Occipital lobe (tissue), 2 donors: Measurements from ENCODE around the gene FANCE. TPM values are rescaled to one million over a fixed set of nuclear protein-coding genes. Genes with fewer than 3 reads are reported as not detected.

Experiments used
- DNase-seq: peaks from one replicate; lab custom pipeline; 2025; lab: John Stamatoyannopoulos, UW
- total RNA-seq: library from RNA; depleted of rRNA; stranded (reverse); fragments of >200 nt; gene quantifications from one replicate; pipeline ENCODE4 v1.2.3, GENCODE V29; 2014

FANCE gene
- total RNA-seq, 1 donor from 2014 or later, result 9.5 TPM

DNA sequence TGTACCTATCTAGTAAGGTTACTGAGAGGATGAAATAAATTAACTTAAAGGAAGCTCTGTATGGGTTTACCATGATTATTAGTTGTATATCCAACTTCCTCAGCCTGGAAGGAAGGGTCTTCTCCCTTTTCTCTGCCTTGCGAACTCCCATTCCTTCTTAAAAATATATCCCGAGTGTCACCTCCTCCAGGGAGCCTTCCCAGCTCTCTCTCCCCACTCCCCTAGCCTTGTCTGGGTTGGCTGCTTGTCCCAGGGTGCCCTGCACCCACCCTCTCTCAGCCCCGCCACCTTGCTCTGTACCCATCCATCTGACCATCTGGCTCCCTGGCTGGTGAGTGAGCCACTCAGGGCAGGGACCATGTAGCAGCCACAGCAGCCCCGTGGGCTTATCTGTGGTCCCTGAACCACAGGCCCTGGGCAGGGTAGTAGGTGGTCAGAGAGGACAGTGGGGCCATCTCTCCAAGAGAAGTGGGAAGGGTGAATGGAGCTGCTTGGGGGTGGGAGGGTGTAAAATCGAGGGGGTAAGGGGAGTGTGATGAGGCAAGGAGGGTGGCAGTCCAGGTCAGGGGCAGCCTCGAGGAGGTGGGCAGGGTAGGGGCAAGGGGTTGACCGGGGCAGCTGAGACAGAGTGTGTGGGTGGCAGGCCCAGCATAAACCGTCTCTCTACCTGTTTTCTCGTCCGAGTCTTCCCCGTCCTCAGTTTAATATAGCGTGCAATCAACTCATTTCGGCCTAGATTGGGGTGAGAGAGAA lies 31.9 kb downstream of the FANCE start:
- DNase-seq, result no peak

DNA sequence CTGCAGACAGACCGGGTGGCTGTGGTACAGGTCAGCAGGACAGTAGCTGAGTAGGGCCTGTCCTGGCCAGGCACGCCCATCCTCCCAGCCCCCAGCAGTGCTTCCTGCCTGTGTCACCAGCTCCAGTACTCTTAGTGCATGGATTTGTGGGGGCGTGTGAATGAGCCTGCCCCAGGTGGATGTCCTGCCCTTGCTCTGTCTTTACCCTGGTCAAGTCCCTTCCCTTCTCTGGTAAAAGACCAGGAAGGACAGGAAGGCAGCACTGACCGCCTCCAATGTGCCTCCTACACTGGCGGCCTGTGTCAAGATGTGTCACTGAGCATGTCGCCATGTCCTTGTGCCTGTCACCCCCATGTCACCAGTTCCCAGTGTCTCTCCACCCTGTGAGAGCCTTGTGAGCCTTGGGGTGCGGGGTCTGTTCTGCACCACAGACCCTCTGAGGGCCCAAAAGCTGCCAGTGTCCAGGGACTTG lies 32.8 kb downstream of the FANCE start:
- no peak for DNase-seq

DNA sequence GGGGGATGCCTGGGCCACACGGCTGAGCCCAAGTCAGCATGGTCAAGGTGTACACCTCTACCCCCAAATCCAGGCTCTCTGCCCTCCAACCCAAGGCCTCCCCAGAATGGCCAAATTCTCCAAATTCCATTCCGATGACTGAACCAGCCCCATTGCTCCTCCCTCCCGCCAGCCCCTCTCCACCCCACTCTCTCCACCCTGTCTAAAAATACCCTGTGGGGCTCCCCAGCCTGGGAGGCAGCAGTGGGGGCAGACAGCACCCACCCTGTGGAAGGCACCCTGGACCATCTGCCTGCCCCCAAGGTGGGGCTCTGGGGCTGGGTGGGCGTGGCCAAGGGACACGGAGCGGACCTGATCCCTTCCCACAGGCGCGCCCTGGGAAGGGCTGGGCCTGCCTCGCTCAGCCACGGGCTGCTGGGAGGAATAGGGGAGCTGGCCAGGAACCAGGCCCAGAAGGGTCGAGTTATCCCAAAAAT lies 33.3 kb downstream of the FANCE start:
- DNase-seq, result no peak

DNA sequence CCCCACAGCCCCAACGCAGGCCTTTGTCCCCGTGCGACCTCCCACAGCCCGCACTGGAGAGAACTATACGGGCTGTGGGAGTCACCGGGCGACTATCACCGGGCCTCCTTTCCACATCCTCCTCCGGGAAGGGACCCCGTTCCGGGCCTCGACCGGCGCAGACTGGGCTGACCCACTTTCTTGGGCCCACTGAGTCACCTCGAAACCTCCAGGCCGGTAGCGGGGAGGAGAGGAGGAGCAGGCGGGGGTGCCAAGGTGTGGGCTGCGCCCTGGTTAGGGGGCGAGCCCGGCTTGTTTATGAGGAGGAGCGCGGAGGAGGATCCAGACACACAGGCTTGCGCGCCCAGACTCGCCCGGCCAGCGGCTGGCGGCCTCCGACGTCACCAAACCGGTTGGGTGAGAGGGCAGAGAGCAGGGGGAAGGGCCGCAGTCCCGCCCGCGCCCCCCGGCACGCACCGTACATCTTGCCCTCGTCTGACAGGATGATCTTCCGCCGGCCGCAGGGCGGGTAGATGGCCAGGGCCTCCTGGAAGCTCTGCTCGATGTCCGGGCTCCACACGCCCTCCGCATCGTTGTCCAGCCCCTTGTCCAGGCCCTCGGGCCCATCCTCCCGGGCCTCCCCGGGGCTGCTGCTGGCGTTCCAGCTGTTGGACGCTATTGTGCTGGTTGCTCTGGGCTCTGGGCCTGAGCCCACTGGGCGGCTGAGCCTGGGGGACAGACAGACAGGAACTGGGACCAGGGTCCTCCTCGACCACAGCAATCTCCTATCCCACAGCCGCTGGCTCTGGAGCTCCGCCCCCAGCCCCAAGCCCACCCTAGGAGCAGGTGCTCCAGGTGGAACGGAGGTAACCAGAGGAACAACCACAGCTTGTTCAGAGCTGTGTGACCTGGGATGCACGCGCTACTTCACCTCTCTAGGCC lies 34.1 kb downstream of the FANCE start:
- DNase-seq, result no peak

DNA sequence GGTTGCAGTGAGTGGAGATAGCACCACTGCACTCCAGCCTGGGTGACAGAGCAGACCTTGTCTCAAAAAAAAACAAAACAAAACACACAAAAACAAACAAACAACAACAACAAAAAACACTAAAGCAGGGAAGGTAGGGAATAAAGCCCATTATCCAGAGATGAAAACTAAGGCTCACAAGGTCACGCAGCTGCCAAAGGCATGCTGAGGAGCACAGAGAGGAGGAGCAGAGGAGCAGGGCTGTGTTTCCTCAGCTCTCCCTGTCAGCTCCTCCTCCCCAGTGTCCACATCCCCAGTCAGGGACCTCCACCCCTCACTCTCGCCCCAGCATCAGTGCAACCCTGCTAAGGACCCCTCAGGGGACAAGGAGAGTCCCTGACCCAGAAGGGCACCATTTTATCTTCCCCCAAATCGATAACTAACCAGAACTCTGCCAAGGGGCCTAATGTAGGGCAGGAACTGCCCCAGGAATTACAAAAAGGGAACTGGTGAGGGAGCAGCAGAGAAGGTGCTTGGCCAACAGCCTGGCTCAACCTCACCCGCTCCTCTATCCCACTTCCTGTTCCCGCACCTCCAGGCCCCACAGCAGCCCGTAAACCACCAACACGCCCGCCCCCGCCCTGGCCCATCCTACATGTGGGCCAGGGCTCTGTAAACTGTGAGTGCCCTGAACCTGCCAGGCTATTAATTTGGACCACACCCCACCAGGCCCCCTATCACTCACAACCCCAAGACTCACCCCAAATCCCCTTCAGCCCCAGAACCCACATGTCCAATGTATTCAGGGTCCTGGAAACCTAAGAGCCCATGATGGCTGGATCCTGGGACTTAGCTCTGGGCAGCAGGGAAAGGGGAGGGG lies 35.7 kb downstream of the FANCE start:
- no peak for DNase-seq

DNA sequence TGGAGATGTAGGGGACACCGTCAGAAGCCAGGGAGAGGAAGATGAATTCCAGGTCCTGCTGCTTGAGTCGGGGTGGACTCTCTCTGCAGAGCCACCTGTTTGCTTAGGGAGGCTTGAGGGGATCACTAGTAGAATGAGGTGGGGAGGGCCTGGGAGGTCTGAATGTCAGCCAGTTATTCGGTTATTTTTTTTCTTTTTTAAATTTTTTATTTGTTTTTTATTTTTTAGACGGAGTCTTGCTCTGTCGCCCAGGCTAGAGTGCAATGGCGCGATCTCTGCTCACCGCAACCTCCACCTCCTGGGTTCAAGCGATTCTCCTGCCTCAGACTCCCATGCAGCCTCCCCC lies 36.4 kb downstream of the FANCE start:
- no peak for DNase-seq

DNA sequence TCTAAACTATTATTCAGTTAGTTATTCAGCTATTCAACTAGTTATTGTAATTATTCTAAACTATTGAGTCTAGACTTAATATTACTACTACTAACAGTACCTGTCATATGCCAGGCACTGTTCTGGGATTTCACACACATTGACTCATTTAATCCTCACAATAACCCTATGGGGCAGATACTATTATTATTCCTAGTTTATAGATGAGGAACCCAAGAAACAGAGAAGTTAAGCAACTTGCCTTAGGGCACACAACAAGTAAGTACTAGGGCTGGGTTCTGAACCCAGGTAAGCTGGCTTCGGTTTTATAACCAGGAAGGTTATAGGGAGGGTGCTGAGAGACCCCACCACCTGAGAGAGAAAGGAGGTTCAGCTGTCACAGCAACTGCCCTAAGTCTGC lies 36.9 kb downstream of the FANCE start:
- no peak for DNase-seq

DNA sequence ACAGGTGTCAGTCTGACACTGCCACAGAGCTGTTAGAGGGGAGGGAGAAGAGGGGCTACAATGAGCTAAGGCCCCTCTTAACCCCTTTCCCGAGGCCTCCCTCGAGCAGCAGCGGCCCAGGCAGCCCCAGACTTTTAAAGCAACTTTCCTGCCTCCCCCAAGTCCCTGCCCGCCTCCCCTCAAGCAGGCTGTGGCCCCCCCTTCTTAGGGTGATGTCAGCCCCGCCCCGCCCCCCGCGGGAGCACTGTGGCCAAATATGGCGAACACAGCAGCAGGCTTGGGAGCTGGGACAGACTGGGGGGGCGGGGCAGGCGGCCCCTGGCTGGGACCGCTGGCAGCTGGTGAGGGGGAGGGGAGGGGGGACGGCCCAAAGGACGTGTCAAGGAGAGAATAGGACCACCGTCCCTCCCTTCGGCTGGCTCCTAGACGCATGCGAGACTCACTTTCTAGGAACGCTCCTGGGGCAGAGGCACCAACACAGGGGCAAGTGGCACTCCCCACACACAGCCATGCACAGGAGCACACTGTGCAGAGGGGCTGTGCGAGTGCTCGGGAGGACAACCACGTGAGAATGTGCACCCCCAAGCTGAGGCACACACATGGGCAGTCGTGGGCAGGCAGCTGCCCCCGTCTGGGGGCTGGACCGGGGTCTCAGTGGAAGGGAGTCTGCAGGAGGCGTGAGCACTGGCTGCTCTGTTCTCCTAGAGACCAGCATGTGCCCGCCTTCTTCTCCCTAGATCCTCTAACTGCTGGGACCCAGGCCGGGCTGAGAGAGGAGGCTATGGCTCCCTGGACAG lies 38.1 kb downstream of the FANCE start:
- DNase-seq, result no peak

DNA sequence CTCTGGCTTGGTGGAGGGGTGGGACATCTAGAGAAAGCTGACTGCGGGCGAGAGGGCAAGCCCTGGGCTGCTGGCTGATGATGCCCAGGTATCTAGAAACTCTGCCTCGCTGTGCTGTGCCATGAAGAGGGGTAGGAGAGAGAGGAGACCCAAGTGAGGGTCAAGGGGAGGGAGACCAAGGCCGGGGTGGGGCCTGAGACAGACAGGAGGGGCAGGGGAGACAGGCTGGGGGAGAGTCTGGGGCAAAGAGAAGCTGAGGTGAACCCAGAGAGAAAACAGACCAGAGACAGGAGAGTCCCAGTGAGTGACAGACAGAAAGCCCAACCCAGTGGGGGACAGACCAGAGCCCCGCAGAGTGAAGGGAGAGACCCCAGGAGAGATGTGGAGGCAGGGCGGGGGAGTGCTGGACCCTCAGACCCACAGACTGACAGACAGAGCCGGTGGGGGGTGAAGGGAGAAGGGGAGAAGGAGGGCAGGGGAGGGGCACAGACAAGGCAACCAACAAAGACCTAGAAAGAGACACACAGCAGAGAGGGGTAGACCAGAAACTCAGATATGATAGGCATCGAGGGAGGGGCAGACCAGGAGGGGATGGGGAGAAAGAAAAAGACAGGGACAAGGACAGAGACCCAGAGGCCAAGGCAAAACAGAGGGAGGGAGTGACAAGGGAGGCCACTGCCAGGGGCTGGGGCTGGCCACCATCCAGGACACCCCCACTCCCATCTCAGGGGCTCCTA lies 38.9 kb downstream of the FANCE start:
- no peak for DNase-seq

DNA sequence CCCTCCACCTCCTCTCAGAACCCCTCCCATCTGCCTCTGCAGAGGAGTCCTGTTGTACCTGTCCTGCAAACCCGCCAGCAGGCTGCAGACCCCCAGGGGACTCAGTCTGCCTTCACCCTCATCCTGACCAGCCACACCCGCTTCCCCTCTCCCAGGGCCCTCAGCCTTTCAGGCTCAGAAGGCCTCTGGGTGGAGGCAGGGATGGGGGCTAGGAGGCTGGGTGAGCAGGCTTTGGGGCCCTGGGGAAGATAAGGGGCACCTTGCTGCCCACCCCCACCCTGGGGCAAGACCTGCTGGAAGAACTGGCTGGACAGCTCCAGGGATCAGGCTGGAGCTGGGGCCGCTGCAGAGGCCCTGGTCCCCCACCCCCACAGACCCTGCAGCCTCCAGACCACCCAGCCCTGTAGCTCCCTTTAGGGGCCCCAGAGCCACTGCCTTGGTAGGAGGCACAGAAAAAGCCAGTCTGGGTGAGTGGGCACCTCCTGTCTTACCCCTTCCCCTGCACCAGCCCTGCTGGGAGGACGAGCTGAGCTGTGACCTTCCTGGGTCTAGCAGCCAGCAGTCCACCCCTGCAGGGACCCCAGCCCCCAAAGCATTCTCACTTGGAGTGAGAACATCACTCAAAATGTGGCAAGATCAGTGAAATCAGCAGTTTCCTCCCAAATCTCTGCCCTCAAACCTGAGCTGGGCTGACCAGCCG lies 39.6 kb downstream of the FANCE start:
- DNase-seq, result no peak

DNA sequence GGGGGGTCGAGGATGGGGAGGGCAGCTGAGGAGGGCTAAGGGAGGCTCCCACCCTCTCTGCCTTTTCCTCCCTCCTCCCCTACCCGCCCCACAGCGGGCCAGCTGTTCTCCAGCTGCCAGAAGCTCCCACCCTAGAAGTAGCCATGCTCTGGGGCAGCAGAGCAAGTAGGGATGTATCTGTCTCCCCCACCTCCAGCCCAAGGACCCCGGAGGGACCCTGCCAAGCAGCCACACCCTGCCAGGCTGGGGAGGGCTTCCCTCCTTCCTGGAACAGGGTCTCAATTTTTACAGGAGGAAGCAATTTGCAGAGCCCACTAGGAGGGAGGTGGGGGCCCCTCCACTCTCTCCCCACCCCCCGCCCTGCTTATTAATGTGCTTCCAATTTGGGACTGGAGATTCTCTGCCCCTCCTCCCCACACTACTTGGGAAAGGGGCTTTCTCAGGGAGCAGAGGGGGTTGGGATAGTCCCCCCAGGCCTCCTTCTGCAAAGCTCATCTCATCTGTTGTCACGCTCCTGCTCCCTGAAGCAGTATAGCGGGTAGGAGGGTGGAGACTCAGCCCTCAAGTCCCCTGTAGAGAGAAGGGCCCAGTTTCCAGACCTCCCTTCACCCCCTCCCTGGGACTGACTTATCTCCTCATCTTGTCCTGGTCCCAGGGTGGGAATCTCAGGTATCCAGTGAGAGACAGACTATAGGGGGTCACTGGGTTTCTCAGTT lies 40.3 kb downstream of the FANCE start:
- DNase-seq, result no peak

DNA sequence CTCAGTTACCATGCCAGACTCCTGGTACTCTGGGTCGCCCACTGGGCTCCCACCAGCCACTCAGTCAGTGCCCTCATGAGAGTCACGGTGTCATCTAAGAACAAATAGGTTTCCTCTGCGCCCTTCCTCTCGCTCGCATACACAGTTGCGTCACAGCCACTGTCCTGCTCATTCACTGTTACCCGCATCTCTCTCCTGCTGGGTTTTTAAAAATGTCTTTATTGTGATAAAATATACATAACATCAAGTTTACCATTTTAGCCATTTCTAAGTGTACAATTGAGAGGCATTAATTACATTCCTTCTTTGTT lies 40.8 kb downstream of the FANCE start:
- DNase-seq, result no peak

DNA sequence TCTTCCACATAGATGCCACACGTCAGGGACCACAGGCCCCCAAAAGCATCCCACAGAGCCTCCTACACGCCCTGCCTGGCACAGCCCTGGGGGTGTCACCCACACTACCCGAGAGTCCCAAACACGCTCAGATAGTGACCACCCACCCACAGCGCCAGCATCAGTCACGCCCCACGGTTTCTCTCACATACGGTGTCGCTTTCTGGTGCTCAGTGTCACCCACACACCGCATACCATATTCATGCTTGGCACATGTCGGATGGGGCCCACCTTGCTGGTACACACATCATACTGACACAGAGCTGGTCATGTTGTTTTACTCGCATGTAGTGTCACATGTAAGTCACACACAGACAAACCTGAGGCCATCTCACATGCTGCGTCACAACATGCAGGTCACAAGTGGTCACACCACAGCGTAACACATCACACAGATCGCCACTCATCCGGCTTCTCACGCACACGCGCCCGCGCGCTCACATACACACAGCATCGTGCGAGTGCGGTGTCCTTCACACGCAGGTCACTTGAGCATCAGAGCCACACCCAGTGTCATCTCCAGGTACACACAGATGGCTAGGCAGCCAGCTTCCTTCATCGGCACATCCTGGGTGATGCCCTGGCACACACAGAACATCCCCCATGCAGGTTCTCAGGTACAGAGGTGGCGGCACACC lies 41.3 kb downstream of the FANCE start:
- DNase-seq, result no peak

DNA sequence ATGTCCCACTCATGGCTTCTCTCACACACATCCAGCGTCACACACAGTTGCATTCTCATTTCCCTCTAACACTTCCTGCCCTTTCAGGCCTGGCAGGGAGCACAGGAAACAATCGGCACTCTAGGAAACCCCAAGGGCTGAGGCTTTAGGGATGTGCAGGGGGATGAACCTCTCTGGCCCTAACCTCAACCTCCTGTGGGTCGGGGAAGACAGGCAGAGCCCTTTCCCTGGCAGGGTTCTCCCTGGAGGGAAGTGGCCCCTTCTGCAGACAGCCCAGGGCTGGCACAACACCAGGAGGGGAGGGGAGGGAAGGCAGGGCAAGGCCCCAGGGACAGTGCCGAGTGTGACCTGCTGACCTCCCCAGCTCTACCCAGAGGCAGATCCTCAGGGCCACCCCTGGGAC lies 42.0 kb downstream of the FANCE start:
- no peak for DNase-seq

DNA sequence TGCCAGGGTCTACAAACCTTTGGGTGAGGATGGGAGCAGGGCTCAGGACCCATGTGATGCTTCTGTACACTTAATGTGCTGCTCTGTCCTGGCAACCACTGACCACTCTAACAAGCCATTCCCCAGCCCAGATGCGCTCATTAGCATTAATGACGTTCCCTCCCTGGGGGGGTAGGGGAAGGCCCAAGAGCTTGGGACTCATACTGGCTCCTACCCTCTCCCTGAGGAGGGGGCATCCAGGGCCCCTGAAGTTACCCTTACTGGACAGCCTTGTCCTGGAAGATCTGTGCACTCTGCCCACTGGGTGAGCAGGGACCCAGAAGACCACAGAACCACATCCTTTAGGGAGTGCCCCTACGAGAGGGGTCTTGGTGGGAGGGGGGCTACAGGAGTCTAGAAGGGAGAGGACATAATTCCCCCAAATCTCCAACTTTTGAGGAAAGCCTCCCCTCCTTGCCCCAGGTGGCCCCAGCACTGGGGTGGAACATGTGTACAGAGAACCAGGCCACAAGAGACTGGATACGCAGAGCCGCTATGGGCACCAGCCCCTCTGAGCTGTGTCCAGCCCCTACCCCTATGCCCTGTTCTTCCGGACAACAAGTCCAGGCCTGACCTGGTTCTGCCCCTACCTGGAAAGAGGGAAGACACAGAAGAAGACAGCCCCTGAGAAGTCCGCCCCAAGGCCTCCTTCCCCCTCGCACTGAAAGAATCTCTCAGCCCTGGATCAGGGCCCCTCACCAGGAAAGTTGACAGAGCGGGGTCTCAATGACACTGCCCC lies 43.3 kb downstream of the FANCE start:
- DNase-seq, result no peak

DNA sequence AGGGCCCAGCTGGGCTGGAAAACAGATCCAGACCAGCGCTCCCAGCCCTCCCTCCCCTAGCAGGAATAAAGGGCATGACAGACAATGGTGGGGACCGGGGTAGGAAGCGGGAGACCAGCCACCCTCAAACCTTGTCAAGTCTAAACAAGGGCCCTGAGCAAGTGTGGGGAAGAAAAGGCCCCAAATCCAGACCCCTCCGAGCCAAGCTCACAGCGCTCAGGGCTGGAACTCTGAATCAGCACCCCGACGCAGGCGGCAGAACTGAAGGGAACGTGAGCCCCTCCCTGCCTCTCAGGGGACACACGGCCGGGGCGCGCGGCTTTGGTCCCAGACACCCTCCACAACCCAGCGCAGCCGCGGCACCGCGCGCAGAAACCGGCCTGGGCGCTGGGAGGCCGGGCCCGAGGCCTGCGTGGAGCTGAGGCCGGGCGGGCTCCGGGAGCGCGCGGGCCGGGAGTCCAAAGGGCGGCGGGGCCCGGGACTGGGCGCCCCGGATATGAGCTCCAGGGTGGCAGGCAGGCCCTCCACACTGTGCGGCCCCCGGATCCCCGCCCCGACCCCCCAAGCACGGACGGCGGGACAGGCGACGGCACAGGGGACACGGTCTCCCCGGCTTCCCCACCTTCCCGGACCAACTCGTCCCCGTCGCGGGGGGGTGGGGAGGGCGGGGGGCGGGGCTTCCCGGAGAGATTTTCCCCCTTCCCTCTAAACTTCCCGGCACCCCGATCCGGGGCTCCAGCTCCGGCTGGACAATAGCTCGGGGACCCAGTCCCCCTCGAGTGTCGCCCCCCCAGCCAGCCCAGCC lies 44.1 kb downstream of the FANCE start:
- no peak for DNase-seq
